ENCODE results near the gene ALDH3B1. TPM values are rescaled to one million over a fixed set of nuclear protein-coding genes. Genes with fewer than 3 reads are reported as not detected.

The ALDH3B1 gene
- total and polyA plus RNA-seq, 2 experiments from 2014 or later, result 15.4 to 15.7 TPM

DNA sequence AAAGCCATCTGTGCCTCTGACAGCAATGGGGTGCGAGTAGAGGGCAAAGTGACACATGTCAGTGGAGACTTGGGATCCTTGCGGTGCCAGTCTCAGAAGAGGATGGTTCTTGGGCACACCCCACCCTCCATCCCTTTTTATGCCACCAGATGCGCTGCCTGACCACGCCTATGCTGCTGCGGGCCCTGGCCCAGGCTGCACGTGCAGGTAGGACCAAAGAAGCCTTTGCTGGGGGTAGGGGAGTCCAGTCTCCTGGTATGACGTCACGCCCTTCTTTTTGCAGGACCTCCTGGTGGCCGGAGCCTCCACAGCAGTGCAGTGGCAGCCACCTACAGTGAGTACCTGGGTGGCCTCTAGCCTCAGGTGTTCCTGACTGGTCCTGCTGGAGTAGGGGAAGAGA is 21.9 kb downstream of the ALDH3B1 start:
- H2AFZ ChIP-seq, result no peak overlapping the region
- H3K4me1 ChIP-seq (ENCODE audit: insufficient read depth), result peaks cover 13% of the 10 kb centered on the region
- no peak for DNase-seq (ENCODE audit: low spot score)
- no peaks in the 10 kb centered on the region for H3K9me2 ChIP-seq (replicated peaks; ENCODE audit: insufficient read depth)
- H3K4me3 ChIP-seq, result no peak overlapping the region
- H3K4me2 ChIP-seq, result peak overlapping the region; percentile 95
- H3K27me3 ChIP-seq, result no peaks in the 10 kb centered on the region
- no peaks in the 10 kb centered on the region for H3K36me3 ChIP-seq (replicated peaks; ENCODE audit: insufficient read depth, low read depth)
- no peaks in the 10 kb centered on the region for H3K9me3 ChIP-seq (ENCODE audit: low read depth)
- TF ChIP-seq, protein P1, sequence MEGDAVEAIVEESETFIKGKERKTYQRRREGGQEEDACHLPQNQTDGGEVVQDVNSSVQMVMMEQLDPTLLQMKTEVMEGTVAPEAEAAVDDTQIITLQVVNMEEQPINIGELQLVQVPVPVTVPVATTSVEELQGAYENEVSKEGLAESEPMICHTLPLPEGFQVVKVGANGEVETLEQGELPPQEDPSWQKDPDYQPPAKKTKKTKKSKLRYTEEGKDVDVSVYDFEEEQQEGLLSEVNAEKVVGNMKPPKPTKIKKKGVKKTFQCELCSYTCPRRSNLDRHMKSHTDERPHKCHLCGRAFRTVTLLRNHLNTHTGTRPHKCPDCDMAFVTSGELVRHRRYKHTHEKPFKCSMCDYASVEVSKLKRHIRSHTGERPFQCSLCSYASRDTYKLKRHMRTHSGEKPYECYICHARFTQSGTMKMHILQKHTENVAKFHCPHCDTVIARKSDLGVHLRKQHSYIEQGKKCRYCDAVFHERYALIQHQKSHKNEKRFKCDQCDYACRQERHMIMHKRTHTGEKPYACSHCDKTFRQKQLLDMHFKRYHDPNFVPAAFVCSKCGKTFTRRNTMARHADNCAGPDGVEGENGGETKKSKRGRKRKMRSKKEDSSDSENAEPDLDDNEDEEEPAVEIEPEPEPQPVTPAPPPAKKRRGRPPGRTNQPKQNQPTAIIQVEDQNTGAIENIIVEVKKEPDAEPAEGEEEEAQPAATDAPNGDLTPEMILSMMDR (IDR thresholded peaks at IDR 0.05; ENCODE audit: poor library complexity), result no peak
- TF ChIP-seq EZH2 (IDR thresholded peaks at IDR 0.05; ENCODE audit: borderline replicate concordance) (no peak), EZH2phosphoT487 (IDR thresholded peaks at IDR 0.05; ENCODE audit: low read depth, severe bottlenecking, unreplicated experiment) (no peak)
- H3K27ac ChIP-seq, result no peak overlapping the region
- 86% methylated on average over 9 of the region's 9 CpGs for WGBS (ENCODE audit: low lambda C conversion rate, missing lambda C conversion rate)
- H4K20me1 ChIP-seq (ENCODE audit: insufficient read depth, poor library complexity, severe bottlenecking), result no peaks in the 10 kb centered on the region
- peaks cover 19% of the 10 kb centered on the region for H3K79me2 ChIP-seq

- no peak overlapping the region for H3K27ac ChIP-seq
- no peaks in the 10 kb centered on the region for H3K27me3 ChIP-seq
- H3K4me2 ChIP-seq, result no peak overlapping the region
- no peaks in the 10 kb centered on the region for H4K20me1 ChIP-seq (ENCODE audit: insufficient read depth, poor library complexity, severe bottlenecking)
- 98% methylated on average over 8 of the region's 29 CpGs for WGBS (ENCODE audit: low lambda C conversion rate, missing lambda C conversion rate)
- no peak overlapping the region for H3K4me3 ChIP-seq
- no peak for DNase-seq (ENCODE audit: low spot score)
- no peaks in the 10 kb centered on the region for H3K9me3 ChIP-seq (ENCODE audit: low read depth)
- no peak overlapping the region for H2AFZ ChIP-seq
- peaks cover 21% of the 10 kb centered on the region for H3K79me2 ChIP-seq
- no peaks in the 10 kb centered on the region for H3K36me3 ChIP-seq (replicated peaks; ENCODE audit: insufficient read depth, low read depth)
- H3K4me1 ChIP-seq (ENCODE audit: insufficient read depth), result peaks cover 18% of the 10 kb centered on the region
- no peak for TF ChIP-seq EZH2 (IDR thresholded peaks at IDR 0.05; ENCODE audit: borderline replicate concordance)
- TF ChIP-seq, protein P1 (IDR thresholded peaks at IDR 0.05; ENCODE audit: poor library complexity), result no peak
- H3K9me2 ChIP-seq (replicated peaks; ENCODE audit: insufficient read depth), result no peaks in the 10 kb centered on the region
Measured at GRCh38 chr11:68032997-68033707, 23.0 kb downstream of the ALDH3B1 start.

- no peak overlapping the region for H3K4me3 ChIP-seq
- no peak overlapping the region for H3K27ac ChIP-seq
- DNase-seq (ENCODE audit: low spot score), result no peak
- H4K20me1 ChIP-seq (ENCODE audit: insufficient read depth, poor library complexity, severe bottlenecking), result no peaks in the 10 kb centered on the region
- H3K9me2 ChIP-seq (replicated peaks; ENCODE audit: insufficient read depth), result no peaks in the 10 kb centered on the region
- H3K4me2 ChIP-seq, result no peak overlapping the region
- H3K9me3 ChIP-seq (ENCODE audit: low read depth), result no peaks in the 10 kb centered on the region
- H3K27me3 ChIP-seq, result no peaks in the 10 kb centered on the region
- no peak overlapping the region for H2AFZ ChIP-seq
- peaks cover 23% of the 10 kb centered on the region for H3K79me2 ChIP-seq
- 96% methylated on average over 12 of the region's 12 CpGs for WGBS (ENCODE audit: low lambda C conversion rate, missing lambda C conversion rate)
- peaks cover 23% of the 10 kb centered on the region for H3K4me1 ChIP-seq (ENCODE audit: insufficient read depth)
- no peaks in the 10 kb centered on the region for H3K36me3 ChIP-seq (replicated peaks; ENCODE audit: insufficient read depth, low read depth)
- TF ChIP-seq EZH2phosphoT487 (IDR thresholded peaks at IDR 0.05; ENCODE audit: low read depth, severe bottlenecking, unreplicated experiment) (no peak), EZH2 (IDR thresholded peaks at IDR 0.05; ENCODE audit: borderline replicate concordance) (no peak)
- TF ChIP-seq, protein P1 (IDR thresholded peaks at IDR 0.05; ENCODE audit: poor library complexity), result no peak
Measured at GRCh38 chr11:68033708-68034045, 23.6 kb downstream of the ALDH3B1 start.

All from hepatocyte (in vitro differentiated cells).